ENCODE measurements around the gene DDX43. TPM values are rescaled to one million over a fixed set of nuclear protein-coding genes. Genes with fewer than 3 reads are reported as not detected.

Gene DDX43
- total RNA-seq (ENCODE audit: unreplicated experiment), result not detected
- long read RNA-seq, result 0 reads

DNA sequence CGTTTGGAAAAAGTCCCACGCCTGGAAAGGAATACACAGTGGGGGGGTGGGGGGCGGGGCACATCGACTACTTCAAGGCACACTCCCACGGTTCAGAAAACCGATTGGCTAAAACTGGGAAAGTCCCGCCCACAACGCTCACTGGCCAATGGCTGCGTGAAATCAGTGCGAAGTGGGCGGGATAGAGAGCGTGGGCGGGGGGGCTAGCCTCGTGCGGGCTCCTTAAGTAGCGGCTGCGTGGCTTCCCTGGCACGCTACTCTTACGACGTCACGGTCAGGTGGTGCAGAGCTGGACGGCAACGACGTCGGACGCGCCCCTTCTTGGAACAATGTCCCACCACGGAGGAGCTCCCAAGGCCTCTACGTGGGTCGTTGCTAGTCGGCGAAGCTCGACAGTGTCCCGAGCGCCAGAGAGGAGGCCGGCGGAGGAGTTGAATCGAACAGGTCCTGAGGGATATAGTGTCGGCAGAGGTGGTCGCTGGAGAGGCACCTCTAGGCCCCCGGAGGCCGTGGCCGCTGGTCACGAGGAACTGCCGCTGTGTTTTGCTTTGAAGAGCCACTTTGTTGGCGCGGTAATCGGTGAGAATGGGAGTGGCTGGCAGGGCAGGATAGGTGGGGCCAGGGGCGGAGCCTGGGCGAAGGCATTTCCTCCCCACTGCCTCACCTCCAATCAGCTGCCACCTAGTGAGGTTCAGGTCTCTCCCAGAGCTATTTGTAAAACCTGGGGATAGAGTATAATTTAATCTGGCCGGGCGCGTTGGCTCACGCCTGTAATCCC is at the start of gene DDX43:
Gene DDX43, plus strand, starts transcription at position 252 of the 778 bp plus-strand sequence. Its CDS starts 78 bp downstream, at position 330.
- H3K4me1 Mint-ChIP-seq (ENCODE audit: low read depth, unreplicated experiment), result no peaks in the 10 kb centered on the region
- no peak within 1 kb of the TSS for H3K4me3 Mint-ChIP-seq (ENCODE audit: unreplicated experiment)
- H3K27ac Mint-ChIP-seq (ENCODE audit: unreplicated experiment), result no peak within 1 kb of the TSS
- DNase-seq, result no peak
- TF ChIP-seq, protein P1, sequence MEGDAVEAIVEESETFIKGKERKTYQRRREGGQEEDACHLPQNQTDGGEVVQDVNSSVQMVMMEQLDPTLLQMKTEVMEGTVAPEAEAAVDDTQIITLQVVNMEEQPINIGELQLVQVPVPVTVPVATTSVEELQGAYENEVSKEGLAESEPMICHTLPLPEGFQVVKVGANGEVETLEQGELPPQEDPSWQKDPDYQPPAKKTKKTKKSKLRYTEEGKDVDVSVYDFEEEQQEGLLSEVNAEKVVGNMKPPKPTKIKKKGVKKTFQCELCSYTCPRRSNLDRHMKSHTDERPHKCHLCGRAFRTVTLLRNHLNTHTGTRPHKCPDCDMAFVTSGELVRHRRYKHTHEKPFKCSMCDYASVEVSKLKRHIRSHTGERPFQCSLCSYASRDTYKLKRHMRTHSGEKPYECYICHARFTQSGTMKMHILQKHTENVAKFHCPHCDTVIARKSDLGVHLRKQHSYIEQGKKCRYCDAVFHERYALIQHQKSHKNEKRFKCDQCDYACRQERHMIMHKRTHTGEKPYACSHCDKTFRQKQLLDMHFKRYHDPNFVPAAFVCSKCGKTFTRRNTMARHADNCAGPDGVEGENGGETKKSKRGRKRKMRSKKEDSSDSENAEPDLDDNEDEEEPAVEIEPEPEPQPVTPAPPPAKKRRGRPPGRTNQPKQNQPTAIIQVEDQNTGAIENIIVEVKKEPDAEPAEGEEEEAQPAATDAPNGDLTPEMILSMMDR (IDR thresholded peaks at IDR 0.05; ENCODE audit: partially characterized antibody, unreplicated experiment), result no peak
- H3K27me3 Mint-ChIP-seq (ENCODE audit: unreplicated experiment), result peaks cover 1% of the 10 kb centered on the region
- no peaks in the 10 kb centered on the region for H3K36me3 Mint-ChIP-seq (ENCODE audit: unreplicated experiment)
- H3K9me3 Mint-ChIP-seq (ENCODE audit: unreplicated experiment), result no peaks in the 10 kb centered on the region

GRCh38 chr6:73348550-73349204 is 46.0 kb upstream of the DDX43 start:
- Mint-ChIP-seq H3K27me3 (ENCODE audit: unreplicated experiment) (no peaks in the 10 kb centered on the region), H3K4me1 (ENCODE audit: low read depth, unreplicated experiment) (no peaks in the 10 kb centered on the region), H3K4me3 (ENCODE audit: unreplicated experiment) (no peak overlapping the region), H3K27ac (ENCODE audit: unreplicated experiment) (no peak overlapping the region), H3K9me3 (ENCODE audit: unreplicated experiment) (no peaks in the 10 kb centered on the region), H3K36me3 (ENCODE audit: unreplicated experiment) (no peaks in the 10 kb centered on the region)
- TF ChIP-seq, protein P1 (IDR thresholded peaks at IDR 0.05; ENCODE audit: partially characterized antibody, unreplicated experiment), result no peak
- no peak for DNase-seq

DNA sequence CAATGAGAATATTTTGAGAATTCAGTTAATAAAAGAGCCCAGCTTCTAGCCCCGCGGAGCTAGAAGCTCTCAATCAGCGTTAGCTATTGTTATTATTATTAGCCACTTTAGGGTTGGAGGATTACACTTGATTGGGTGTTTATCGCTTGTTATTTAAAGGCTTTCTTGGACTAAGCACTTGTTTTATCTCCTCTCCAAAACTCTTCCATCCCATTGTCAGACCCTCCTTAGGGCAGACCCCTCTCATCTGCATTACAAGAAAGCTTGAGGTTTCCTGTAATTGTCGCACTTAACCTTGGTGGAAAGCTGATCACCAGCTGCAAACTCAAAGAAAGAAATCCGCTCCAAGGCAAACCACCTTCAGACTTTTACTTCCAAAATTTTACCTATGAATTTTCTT is 45.3 kb upstream of the DDX43 start:
- Mint-ChIP-seq H3K36me3 (ENCODE audit: unreplicated experiment) (no peaks in the 10 kb centered on the region), H3K27me3 (ENCODE audit: unreplicated experiment) (no peaks in the 10 kb centered on the region), H3K4me3 (ENCODE audit: unreplicated experiment) (no peak overlapping the region), H3K27ac (ENCODE audit: unreplicated experiment) (no peak overlapping the region), H3K9me3 (ENCODE audit: unreplicated experiment) (no peaks in the 10 kb centered on the region), H3K4me1 (ENCODE audit: low read depth, unreplicated experiment) (no peaks in the 10 kb centered on the region)
- DNase-seq, result no peak
- TF ChIP-seq, protein P1 (IDR thresholded peaks at IDR 0.05; ENCODE audit: partially characterized antibody, unreplicated experiment), result no peak

DNA sequence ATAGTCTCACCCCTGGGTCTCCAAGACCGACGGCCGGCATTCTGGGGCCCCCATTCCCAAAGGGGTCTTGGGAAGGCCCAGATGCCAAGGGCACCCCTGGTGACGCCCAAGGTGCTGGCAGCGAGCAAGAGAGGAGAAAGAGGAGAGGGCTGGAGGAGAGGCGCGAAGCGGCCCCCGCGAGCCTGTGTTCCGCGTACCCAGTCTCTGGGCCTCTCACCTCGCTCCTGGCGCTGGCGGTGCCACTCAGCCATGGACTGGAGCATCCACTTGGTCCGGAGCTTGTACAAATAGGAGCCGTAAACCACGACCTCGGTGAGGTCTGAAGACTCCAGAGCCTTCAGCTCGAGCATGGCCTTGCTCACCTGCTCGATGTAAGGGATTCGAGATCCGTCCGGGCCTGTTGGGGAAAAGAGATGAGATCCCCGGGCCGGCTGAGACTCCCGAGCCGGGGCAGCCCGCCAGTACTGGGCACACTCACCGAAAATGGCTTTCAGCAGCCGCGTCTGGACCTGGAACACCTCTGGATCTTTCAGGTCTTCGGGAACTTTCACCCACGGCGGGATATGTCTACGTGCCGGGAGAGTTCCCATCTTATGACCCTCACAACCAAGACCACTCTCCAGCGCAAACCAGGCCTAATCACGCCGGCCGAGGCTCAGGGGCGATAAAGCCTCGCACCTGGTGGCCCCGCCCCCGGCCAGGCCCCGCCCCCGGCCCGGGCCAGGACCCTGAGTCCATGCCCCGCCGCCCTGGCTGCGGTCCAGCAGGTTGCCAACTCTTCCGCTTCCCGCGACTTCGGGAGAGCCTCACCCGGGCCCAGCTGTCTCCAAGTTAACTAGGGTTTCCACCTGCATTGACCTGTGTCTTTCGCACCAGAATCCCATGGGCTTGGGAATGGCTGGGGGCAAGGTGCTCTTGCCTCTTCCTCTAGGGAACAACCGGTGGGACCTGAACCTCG is 40.7 kb upstream of the DDX43 start, which contains the start of gene DPPA5:
Gene DPPA5, minus strand, starts transcription at position 641 of the 958 bp plus-strand sequence. Its CDS starts 51 bp downstream, at position 590.
- H3K36me3 Mint-ChIP-seq (ENCODE audit: unreplicated experiment), result no peaks in the 10 kb centered on the region
- H3K9me3 Mint-ChIP-seq (ENCODE audit: unreplicated experiment), result no peaks in the 10 kb centered on the region
- H3K27ac Mint-ChIP-seq (ENCODE audit: unreplicated experiment), result no peak within 1 kb of the TSS
- no peaks in the 10 kb centered on the region for H3K4me1 Mint-ChIP-seq (ENCODE audit: low read depth, unreplicated experiment)
- DNase-seq, result no peak
- H3K4me3 Mint-ChIP-seq (ENCODE audit: unreplicated experiment), result no peak within 1 kb of the TSS
- TF ChIP-seq, protein P1 (IDR thresholded peaks at IDR 0.05; ENCODE audit: partially characterized antibody, unreplicated experiment), result no peak
- no peaks in the 10 kb centered on the region for H3K27me3 Mint-ChIP-seq (ENCODE audit: unreplicated experiment)
